Ureter (tissue), 1 donor: Measurements from ENCODE around the gene ZMYND8. TPM values are rescaled to one million over a fixed set of nuclear protein-coding genes. Genes with fewer than 3 reads are reported as not detected.

ENCODE experiments used
- DNase-seq: peaks from one replicate; pipeline ENCODE4 v3.0.0-alpha.2; 2020; ENCODE audit warnings: low spot score
- total RNA-seq: library from RNA; stranded (reverse); gene quantifications from one replicate; pipeline ENCODE4 v1.2.4, GENCODE V29; 2023
- donor health status: DM: yes; HTN: yes; CAD: no.

Gene ZMYND8
- total RNA-seq, 1 donor from 2014 or later: 113 TPM

GRCh38 chr20:47174456-47175243 is 181.8 kb downstream of the ZMYND8 start:
- no peak for DNase-seq

GRCh38 chr20:47173596-47174216 is 182.8 kb downstream of the ZMYND8 start:
- DNase-seq: no peak

DNA sequence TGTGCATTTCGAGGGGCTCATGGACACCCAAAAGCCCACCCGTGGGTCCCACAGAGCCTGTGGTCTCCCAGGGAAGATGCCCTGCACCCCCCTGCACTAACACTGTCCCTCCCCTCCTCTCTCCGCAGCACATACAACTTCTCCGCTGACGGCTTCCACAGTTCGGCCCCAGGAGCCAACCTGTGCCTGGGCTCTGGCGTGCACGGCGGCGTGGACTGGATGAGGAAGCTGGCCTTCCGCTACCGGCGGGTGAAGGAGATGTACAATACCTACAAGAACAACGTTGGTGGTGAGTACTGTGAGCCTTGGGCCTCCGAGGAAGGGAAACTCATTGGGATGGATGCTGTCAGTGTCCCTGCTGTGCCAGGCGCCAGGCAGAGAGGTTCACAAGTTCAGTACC is 183.9 kb downstream of the ZMYND8 start:
- DNase-seq: no peak

DNA sequence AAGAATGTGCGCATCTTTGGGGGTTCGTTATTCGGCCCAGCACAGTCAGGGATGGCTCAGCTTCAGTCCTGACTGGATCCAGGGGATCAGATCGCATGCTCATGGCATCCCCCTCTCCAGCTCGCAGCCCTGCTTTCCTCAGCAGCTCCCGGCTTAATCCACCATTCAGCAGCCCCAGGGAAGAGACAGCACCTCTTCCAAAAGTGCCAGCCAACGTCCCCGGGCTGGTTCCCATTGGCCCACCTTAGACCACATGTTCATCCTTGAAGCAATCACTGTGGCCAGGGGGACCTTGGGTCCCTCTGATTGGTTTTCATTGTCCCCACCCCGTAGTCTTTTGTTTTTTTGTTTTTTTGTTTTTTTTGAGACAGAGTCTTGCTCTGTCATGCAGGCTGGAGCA is 188.7 kb downstream of the ZMYND8 start:
- no peak for DNase-seq

- DNase-seq: no peak
Measured at GRCh38 chr20:47165376-47165865, 191.1 kb downstream of the ZMYND8 start.

- DNase-seq: no peak
Measured at GRCh38 chr20:47164140-47164539, 192.4 kb downstream of the ZMYND8 start.

GRCh38 chr20:47161411-47161810 is 195.1 kb downstream of the ZMYND8 start:
- no peak for DNase-seq

GRCh38 chr20:47160992-47161391 is 195.5 kb downstream of the ZMYND8 start:
- DNase-seq: no peak

DNA sequence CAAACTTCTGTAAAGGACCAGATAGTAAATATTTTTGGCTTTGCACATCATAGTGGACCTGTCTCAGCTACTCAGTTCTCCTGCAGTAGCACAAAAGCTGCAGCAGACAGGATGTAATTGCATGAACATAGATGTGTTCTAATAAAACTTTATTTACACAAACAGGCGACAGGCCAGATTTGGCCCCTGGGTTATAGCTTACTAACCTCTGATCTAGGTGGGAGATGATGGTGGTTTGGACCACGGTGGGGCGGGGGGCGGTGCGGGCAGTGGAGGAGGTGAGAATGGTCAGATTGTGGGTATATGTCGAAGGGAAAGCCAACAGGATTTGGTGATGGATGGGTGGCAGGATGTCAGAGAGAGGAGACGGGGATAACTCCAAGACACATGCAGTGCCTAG is 196.3 kb downstream of the ZMYND8 start:
- DNase-seq: no peak

Other genes starting within 250 kb of the ZMYND8 start
- 60.0 TPM for gene NCOA3, start 145.2 kb upstream of the ZMYND8 start, total RNA-seq